Measurements from ENCODE around the gene AHNAK. TPM values are rescaled to one million over a fixed set of nuclear protein-coding genes. Genes with fewer than 3 reads are reported as not detected.
"Not testable (repeated sequence)": the region's sequence is repeated elsewhere in the genome, so short reads cannot be mapped to it uniquely, and the experiment has no call there.

The AHNAK gene
- total RNA-seq, 3 donors from 2014 or later (not counting 1 experiment from before 2014, with no cell fraction given) = 623 to 740 (median 677) TPM

- no peaks in the 10 kb centered on the region for H3K27me3 Mint-ChIP-seq (ENCODE audit: low read depth in 2 of 2)
- Histone ChIP-seq H3K4me3 (ENCODE audit: low read length) (no peak overlapping the region), H3K27ac (ENCODE audit: low read length) (no peak overlapping the region), H3K27me3 (ENCODE audit: control insufficient read depth, insufficient read depth, low read length) (no peaks in the 10 kb centered on the region), H3K4me1 (ENCODE audit: control insufficient read depth, insufficient read depth, low read length) (peaks cover 7% of the 10 kb centered on the region), H3K9me3 (ENCODE audit: control insufficient read depth, insufficient read depth, low read length) (no peaks in the 10 kb centered on the region), H3K36me3 (ENCODE audit: control insufficient read depth, insufficient read depth, low read length) (no peaks in the 10 kb centered on the region)
- ATAC-seq = no peak
- intact Hi-C loops (cut with micrococcal nuclease) = loop anchor here (10.0 kb wide), 1 partner anchor 475 kb away; no protein-coding TSS in a partner anchor
- no peak for TF ChIP-seq CTCF (IDR thresholded peaks at IDR 0.05)
- WGBS (ENCODE audit: insufficient coverage) = 96% methylated on average over 5 of the region's 5 CpGs
- no peaks in the 10 kb centered on the region for H3K9me3 Mint-ChIP-seq
- peaks cover 10 to 12% of the 10 kb centered on the region in 2 donors for H3K4me1 Mint-ChIP-seq
- no peaks in the 10 kb centered on the region for H3K36me3 Mint-ChIP-seq
- no peak overlapping the region for H3K4me3 Mint-ChIP-seq
- no peak for DNase-seq
- H3K27ac Mint-ChIP-seq = no peak overlapping the region
These were observed 156.4 kb downstream of the AHNAK start for GRCh38 chr11:62390237-62390636.

GRCh38 chr11:62388999-62389398 is 157.6 kb downstream of the AHNAK start:
- Mint-ChIP-seq H3K27ac (no peak overlapping the region), H3K9me3 (no peaks in the 10 kb centered on the region), H3K27me3 (ENCODE audit: low read depth in 2 of 2) (no peaks in the 10 kb centered on the region), H3K36me3 (no peaks in the 10 kb centered on the region), H3K4me1 (peaks cover 5% of the 10 kb centered on the region in 2 donors), H3K4me3 (no peak overlapping the region)
- H3K4me1 ChIP-seq (ENCODE audit: control insufficient read depth, insufficient read depth, low read length) = peaks cover 7% of the 10 kb centered on the region
- no peaks in the 10 kb centered on the region for H3K27me3 ChIP-seq (ENCODE audit: control insufficient read depth, insufficient read depth, low read length)
- no peaks in the 10 kb centered on the region for H3K9me3 ChIP-seq (ENCODE audit: control insufficient read depth, insufficient read depth, low read length)
- 91% methylated on average over 9 of the region's 11 CpGs for WGBS (ENCODE audit: insufficient coverage)
- no peak overlapping the region for H3K4me3 ChIP-seq (ENCODE audit: low read length)
- H3K27ac ChIP-seq (ENCODE audit: low read length) = no peak overlapping the region
- intact Hi-C loops (cut with micrococcal nuclease) = no loop called here
- DNase-seq (no peak), ATAC-seq (no peak)
- H3K36me3 ChIP-seq (ENCODE audit: control insufficient read depth, insufficient read depth, low read length) = no peaks in the 10 kb centered on the region
- no peak for TF ChIP-seq CTCF (IDR thresholded peaks at IDR 0.05)

GRCh38 chr11:62387381-62387780 is 159.2 kb downstream of the AHNAK start:
- ATAC-seq (no peak), DNase-seq (no peak)
- Mint-ChIP-seq H3K27ac (no peak overlapping the region), H3K4me3 (no peak overlapping the region), H3K9me3 (no peaks in the 10 kb centered on the region), H3K27me3 (ENCODE audit: low read depth in 2 of 2) (no peaks in the 10 kb centered on the region), H3K36me3 (no peaks in the 10 kb centered on the region), H3K4me1 (peaks cover 5% of the 10 kb centered on the region in 2 donors)
- Histone ChIP-seq H3K36me3 (ENCODE audit: control insufficient read depth, insufficient read depth, low read length) (no peaks in the 10 kb centered on the region), H3K4me1 (ENCODE audit: control insufficient read depth, insufficient read depth, low read length) (peaks cover 7% of the 10 kb centered on the region), H3K27me3 (ENCODE audit: control insufficient read depth, insufficient read depth, low read length) (no peaks in the 10 kb centered on the region), H3K27ac (ENCODE audit: low read length) (no peak overlapping the region), H3K9me3 (ENCODE audit: control insufficient read depth, insufficient read depth, low read length) (no peaks in the 10 kb centered on the region), H3K4me3 (ENCODE audit: low read length) (no peak overlapping the region)
- intact Hi-C loops (cut with micrococcal nuclease) = no loop called here
- TF ChIP-seq CTCF (IDR thresholded peaks at IDR 0.05) = no peak
- WGBS (ENCODE audit: insufficient coverage) = 98% methylated on average over 3 of the region's 3 CpGs

GRCh38 chr11:62386083-62386482 is 160.5 kb downstream of the AHNAK start:
- H3K9me3 Mint-ChIP-seq; H3K4me3 Mint-ChIP-seq; H3K4me3 ChIP-seq (ENCODE audit: low read length); H3K4me1 ChIP-seq (ENCODE audit: control insufficient read depth, insufficient read depth, low read length); H3K27me3 Mint-ChIP-seq (ENCODE audit: low read depth in 2 of 2); intact Hi-C loops (cut with micrococcal nuclease); H3K36me3 ChIP-seq (ENCODE audit: control insufficient read depth, insufficient read depth, low read length); H3K4me1 Mint-ChIP-seq; H3K9me3 ChIP-seq (ENCODE audit: control insufficient read depth, insufficient read depth, low read length); H3K36me3 Mint-ChIP-seq; H3K27me3 ChIP-seq (ENCODE audit: control insufficient read depth, insufficient read depth, low read length); H3K27ac ChIP-seq (ENCODE audit: low read length); H3K27ac Mint-ChIP-seq: not testable (repeated sequence)
- ATAC-seq = peak; percentile 65 to 84 (median 68)
- peak in 1 of 2 donors; percentile 63 for DNase-seq
- no CpG with 5 or more reads among the region's 3 CpGs for WGBS (ENCODE audit: insufficient coverage)
